SU-DHL-6 (cell line): ENCODE data around the gene MAP4.
"Not testable (repeated sequence)": the region's sequence is repeated elsewhere in the genome, so short reads cannot be mapped to it uniquely, and the experiment has no call there.

Experiments used
- H2AFZ ChIP-seq: fragments of 200-600 bp; sonication (generic); 2 replicates; pipeline ENCODE4 v1.6.1; 2014; ENCODE audit warnings: low read depth, mild to moderate bottlenecking, moderate library complexity, mixed read lengths, antibody characterized with exemption, low read length; ENCODE audit not compliant: severe bottlenecking
- H3F3A ChIP-seq: fragments of 200-600 bp; shearing (Covaris generic); 2 replicates; pipeline ENCODE4 v1.6.0; 2016; ENCODE audit warnings: antibody characterized with exemption, mild to moderate bottlenecking; ENCODE audit not compliant: insufficient read depth
- H3K27ac ChIP-seq: fragments of 200-600 bp; sonication (generic); 2 replicates; pipeline ENCODE4 v1.5.1; 2016; ENCODE audit warnings: low read depth, mild to moderate bottlenecking, low read length, moderate library complexity, mixed read lengths
- H3K27me3 ChIP-seq: fragments of 200-600 bp; sonication (generic), shearing (Covaris generic); 2 replicates; pipeline ENCODE4 v1.6.0; 2014; ENCODE audit warnings: mild to moderate bottlenecking, low read length
- H3K36me3 ChIP-seq: fragments of 200-600 bp; sonication (generic); 2 replicates; pipeline ENCODE4 v1.6.1; 2014; ENCODE audit warnings: mild to moderate bottlenecking, low read length, mixed read lengths
- H3K4me2 ChIP-seq: fragments of 300-600, 200-600 bp; shearing (Covaris generic), sonication (generic); 2 replicates; pipeline ENCODE4 v1.6.0; 2014; ENCODE audit warnings: low read length, low read depth, mild to moderate bottlenecking; ENCODE audit not compliant: poor library complexity, severe bottlenecking
- H3K4me3 ChIP-seq: fragments of 200-600 bp; sonication (generic); 2 replicates; pipeline ENCODE4 v1.5.1; 2014; ENCODE audit warnings: antibody characterized with exemption, low read length, mild to moderate bottlenecking, mixed read lengths; ENCODE audit not compliant: insufficient read depth, poor library complexity, severe bottlenecking
- H3K79me2 ChIP-seq: fragments of 200-600 bp; sonication (generic); 2 replicates; pipeline ENCODE4 v1.6.1; 2014; ENCODE audit warnings: mild to moderate bottlenecking, low read length, moderate library complexity; ENCODE audit not compliant: insufficient read depth
- H3K9ac ChIP-seq: fragments of 200-600 bp; sonication (generic); 2 replicates; pipeline ENCODE4 v1.7.0; 2014; ENCODE audit warnings: mild to moderate bottlenecking, low read length
- H3K9me2 ChIP-seq: fragments of 200-600 bp; sonication (generic); replicated peaks from 2 replicates; pipeline ENCODE4 v1.6.1; 2014; ENCODE audit warnings: low read length; ENCODE audit not compliant: insufficient read depth
- H3K9me3 ChIP-seq: fragments of 200-600 bp; sonication (generic); 2 replicates; pipeline ENCODE4 v1.6.1; 2014; ENCODE audit warnings: low read length, mixed read lengths; ENCODE audit not compliant: insufficient read depth
- H4K20me1 ChIP-seq: fragments of 200-600 bp; sonication (generic); 2 replicates; pipeline ENCODE4 v1.6.1; 2014; ENCODE audit warnings: low read depth, mild to moderate bottlenecking, antibody characterized with exemption, low read length, moderate library complexity, mixed read lengths
- CTCF ChIP-seq: fragments of 200-600 bp; sonication (generic); IDR thresholded peaks from one replicate; pipeline ENCODE4 v1.5.1; 2017; ENCODE audit warnings: antibody characterized with exemption, mild to moderate bottlenecking, low read length, moderate library complexity; ENCODE audit not compliant: insufficient read depth, poor library complexity, severe bottlenecking
- EZH2phosphoT487 ChIP-seq: fragments of 200-600 bp; sonication (generic), shearing (Covaris generic); conservative IDR thresholded peaks from 2 replicates; pipeline ENCODE4 v1.6.1; 2018; ENCODE audit warnings: mild to moderate bottlenecking, antibody characterized with exemption, low read length, moderate library complexity, mixed read lengths

The MAP4 gene

GRCh38 chr3:48016301-48016973 lies at the start of gene MAP4:
Gene MAP4, minus strand, starts transcription at chr3:48016416. Its CDS starts 17,556 bp downstream, at chr3:47998860.
- Histone ChIP-seq H3K27me3 (no peaks in the 10 kb centered on the region), H3K36me3 (no peaks in the 10 kb centered on the region), H3K4me3 (no peak within 1 kb of the TSS), H3K79me2 (peaks cover 40% of the 10 kb centered on the region), H3K4me2 (no peak within 1 kb of the TSS), H3F3A (peaks cover 10% of the 10 kb centered on the region; the same call in 1 of the 2 replicates), H2AFZ (no peak within 1 kb of the TSS), H3K9me3 (no peaks in the 10 kb centered on the region), H3K27ac (no peak within 1 kb of the TSS), H3K9ac (no peak within 1 kb of the TSS), H4K20me1 (no peaks in the 10 kb centered on the region), H3K9me2 (no peaks in the 10 kb centered on the region)
- TF ChIP-seq CTCF = no peak
- no peak for TF ChIP-seq EZH2phosphoT487

- Histone ChIP-seq H3K9me2 (no peaks in the 10 kb centered on the region), H3K36me3 (no peaks in the 10 kb centered on the region), H3K9me3 (no peaks in the 10 kb centered on the region), H2AFZ (no peak overlapping the region), H3K4me3 (no peak overlapping the region), H3K79me2 (peaks cover 73% of the 10 kb centered on the region), H3K27ac (no peak overlapping the region), H4K20me1 (no peaks in the 10 kb centered on the region), H3F3A (no peaks in the 10 kb centered on the region), H3K9ac (no peak overlapping the region), H3K27me3 (no peaks in the 10 kb centered on the region), H3K4me2 (no peak overlapping the region)
- TF ChIP-seq EZH2phosphoT487 = no peak
- no peak for TF ChIP-seq CTCF
Measured at GRCh38 chr3:48065035-48065434, 48.8 kb upstream of the MAP4 start.

GRCh38 chr3:48064292-48064829 lies 48.1 kb upstream of the MAP4 start:
- Histone ChIP-seq H3K4me3 (no peak overlapping the region), H3K36me3 (no peaks in the 10 kb centered on the region), H2AFZ (no peak overlapping the region), H3K79me2 (peaks cover 71% of the 10 kb centered on the region), H3K9ac (no peak overlapping the region), H3K27ac (no peak overlapping the region), H4K20me1 (no peaks in the 10 kb centered on the region), H3K4me2 (no peak overlapping the region), H3K27me3 (no peaks in the 10 kb centered on the region), H3K9me3 (no peaks in the 10 kb centered on the region), H3F3A (no peaks in the 10 kb centered on the region), H3K9me2 (no peaks in the 10 kb centered on the region)
- TF ChIP-seq EZH2phosphoT487 (no peak), CTCF (no peak)

GRCh38 chr3:48061586-48061985 lies 45.4 kb upstream of the MAP4 start:
- H4K20me1 ChIP-seq, H2AFZ ChIP-seq, H3K9ac ChIP-seq, H3K36me3 ChIP-seq, H3K9me2 ChIP-seq, H3K4me3 ChIP-seq, H3F3A ChIP-seq, H3K27ac ChIP-seq, H3K9me3 ChIP-seq, H3K27me3 ChIP-seq, H3K4me2 ChIP-seq: not testable (repeated sequence)
- peaks cover 61% of the 10 kb centered on the region for H3K79me2 ChIP-seq
